Mesodermal cell (in vitro differentiated cells): ENCODE measurements around the gene CAPNS1. TPM values are rescaled to one million over a fixed set of nuclear protein-coding genes. Genes with fewer than 3 reads are reported as not detected.

Source experiments
- H3K27ac ChIP-seq: 2 replicates; pipeline ENCODE4 v1.7.0; 2013; ENCODE audit warnings: mild to moderate bottlenecking, low read depth, low read length, moderate library complexity; ENCODE audit not compliant: severe bottlenecking
- H3K36me3 ChIP-seq: 2 replicates; pipeline ENCODE4 v1.7.1; 2013; ENCODE audit warnings: mild to moderate bottlenecking, low read length, moderate library complexity; ENCODE audit not compliant: control insufficient read depth, insufficient read depth
- H3K4me1 ChIP-seq: one replicate; pipeline ENCODE4 v1.7.1; 2013; ENCODE audit warnings: mild to moderate bottlenecking, low read length; ENCODE audit not compliant: insufficient read depth, control insufficient read depth, poor library complexity, severe bottlenecking
- H3K4me3 ChIP-seq: 2 replicates; pipeline ENCODE4 v1.7.0; 2013; ENCODE audit warnings: low read length, control low read depth, mild to moderate bottlenecking; ENCODE audit not compliant: insufficient read depth, poor library complexity, severe bottlenecking; ENCODE audit errors: extremely low read depth
- H3K9me3 ChIP-seq: 2 replicates; pipeline ENCODE4 v1.7.1; 2013; ENCODE audit warnings: mild to moderate bottlenecking, low read length, moderate library complexity; ENCODE audit not compliant: control insufficient read depth
- WGBS, 2 experiments: methylation state at CpG; one replicate each; pipeline ENCODE4 v1.1.5; 2013; ENCODE audit warnings: missing lambda C conversion rate in 2 of 2; ENCODE audit not compliant: insufficient coverage in 2 of 2; 5-methylcytosine and 5-hydroxymethylcytosine counted together
- polyA plus RNA-seq, 2 experiments: library from polyadenylated mRNA; stranded (reverse); fragments of 50-300 nt; gene quantifications; one replicate each; pipeline ENCODE4 v1.2.3, GENCODE V29; 2013

CAPNS1 gene
- 761 TPM for polyA plus RNA-seq (2013, experiment 1 of 2)
- 703 TPM for polyA plus RNA-seq (2013, experiment 2 of 2)

GRCh38 chr19:36139473-36140303 lies at the start of gene CAPNS1:
Gene CAPNS1 (plus strand): TSS chr19:36140066. CDS start chr19:36141012, 946 bp downstream.
- peaks cover 17% of the 10 kb centered on the region for H3K4me1 ChIP-seq
- H3K4me3 ChIP-seq: peak within 1 kb of the TSS; percentile 100
- peaks cover 30% of the 10 kb centered on the region for H3K36me3 ChIP-seq
- peak within 1 kb of the TSS; percentile 88 for H3K27ac ChIP-seq
- WGBS, 2 experiments: 1% methylated on average over 72 of the region's 75 CpGs
- no peaks in the 10 kb centered on the region for H3K9me3 ChIP-seq

- Histone ChIP-seq H3K27ac (no peak overlapping the region), H3K9me3 (no peaks in the 10 kb centered on the region), H3K4me3 (no peak overlapping the region), H3K36me3 (peaks cover 81% of the 10 kb centered on the region), H3K4me1 (no peaks in the 10 kb centered on the region)
- WGBS, 2 experiments: 88 to 89% methylated on average over 10 to 12 of the region's 13 CpGs
Measured at GRCh38 chr19:36090910-36091695, 48.8 kb upstream of the CAPNS1 start.

GRCh38 chr19:36092566-36092965 lies 47.3 kb upstream of the CAPNS1 start:
- 90 to 96% methylated on average over 5 to 7 of the region's 7 CpGs for WGBS, 2 experiments
- Histone ChIP-seq H3K9me3 (no peaks in the 10 kb centered on the region), H3K4me3 (no peak overlapping the region), H3K4me1 (no peaks in the 10 kb centered on the region), H3K36me3 (peaks cover 79% of the 10 kb centered on the region), H3K27ac (no peak overlapping the region)

- no peak overlapping the region for H3K27ac ChIP-seq
- 93 to 100% methylated on average over 2 of the region's 5 CpGs for WGBS, 2 experiments
- no peaks in the 10 kb centered on the region for H3K9me3 ChIP-seq
- H3K4me3 ChIP-seq: no peak overlapping the region
- H3K36me3 ChIP-seq: peaks cover 77% of the 10 kb centered on the region
- no peaks in the 10 kb centered on the region for H3K4me1 ChIP-seq
Measured at GRCh38 chr19:36093146-36093662, 46.7 kb upstream of the CAPNS1 start.

GRCh38 chr19:36093687-36094086 lies 46.2 kb upstream of the CAPNS1 start:
- no peak overlapping the region for H3K27ac ChIP-seq
- no peaks in the 10 kb centered on the region for H3K4me1 ChIP-seq
- 83 to 100% methylated on average over 1 to 5 of the region's 6 CpGs for WGBS, 2 experiments
- H3K9me3 ChIP-seq: no peaks in the 10 kb centered on the region
- H3K4me3 ChIP-seq: no peak overlapping the region
- peaks cover 72% of the 10 kb centered on the region for H3K36me3 ChIP-seq

GRCh38 chr19:36097036-36097435 lies 42.8 kb upstream of the CAPNS1 start:
- no peak overlapping the region for H3K27ac ChIP-seq
- H3K4me1 ChIP-seq: no peaks in the 10 kb centered on the region
- no peaks in the 10 kb centered on the region for H3K9me3 ChIP-seq
- 89 to 95% methylated on average over 4 to 5 of the region's 6 CpGs for WGBS, 2 experiments
- H3K36me3 ChIP-seq: peaks cover 64% of the 10 kb centered on the region
- H3K4me3 ChIP-seq: no peak overlapping the region

GRCh38 chr19:36099166-36099785 lies 40.6 kb upstream of the CAPNS1 start:
- no peaks in the 10 kb centered on the region for H3K4me1 ChIP-seq
- 94 to 96% methylated on average over 17 to 19 of the region's 19 CpGs for WGBS, 2 experiments
- H3K27ac ChIP-seq: no peak overlapping the region
- no peak overlapping the region for H3K4me3 ChIP-seq
- no peaks in the 10 kb centered on the region for H3K9me3 ChIP-seq
- peaks cover 68% of the 10 kb centered on the region for H3K36me3 ChIP-seq

GRCh38 chr19:36100476-36100875 lies 39.4 kb upstream of the CAPNS1 start:
- Histone ChIP-seq H3K4me1 (no peaks in the 10 kb centered on the region), H3K9me3 (no peaks in the 10 kb centered on the region), H3K27ac (no peak overlapping the region), H3K4me3 (no peak overlapping the region), H3K36me3 (peaks cover 66% of the 10 kb centered on the region)
- 94 to 96% methylated on average over 5 of the region's 5 CpGs for WGBS, 2 experiments

GRCh38 chr19:36101550-36102327 lies 38.1 kb upstream of the CAPNS1 start:
- Histone ChIP-seq H3K27ac (no peak overlapping the region), H3K9me3 (no peaks in the 10 kb centered on the region), H3K4me3 (no peak overlapping the region), H3K4me1 (no peaks in the 10 kb centered on the region), H3K36me3 (peaks cover 68% of the 10 kb centered on the region)
- 92% methylated on average over 25 to 26 of the region's 27 CpGs for WGBS, 2 experiments
